GM12865 (cell line): ENCODE measurements around the gene PLVAP.

Experiments
- DNase-seq: peaks from one replicate; pipeline ENCODE4 v3.0.0; 2010; ENCODE audit warnings: low read depth
- H3K4me3 ChIP-seq: 2 replicates; pipeline ENCODE4 v1.5.1; 2011; ENCODE audit warnings: mild to moderate bottlenecking, low read depth, low read length, control low read depth
- CTCF ChIP-seq: IDR thresholded peaks from 2 replicates; pipeline ENCODE4 v1.5.1; 2011; ENCODE audit warnings: low read length, control low read depth, low read depth, inconsistent platforms; ENCODE audit not compliant: insufficient read depth; ENCODE audit errors: missing control alignments

The PLVAP gene

DNA sequence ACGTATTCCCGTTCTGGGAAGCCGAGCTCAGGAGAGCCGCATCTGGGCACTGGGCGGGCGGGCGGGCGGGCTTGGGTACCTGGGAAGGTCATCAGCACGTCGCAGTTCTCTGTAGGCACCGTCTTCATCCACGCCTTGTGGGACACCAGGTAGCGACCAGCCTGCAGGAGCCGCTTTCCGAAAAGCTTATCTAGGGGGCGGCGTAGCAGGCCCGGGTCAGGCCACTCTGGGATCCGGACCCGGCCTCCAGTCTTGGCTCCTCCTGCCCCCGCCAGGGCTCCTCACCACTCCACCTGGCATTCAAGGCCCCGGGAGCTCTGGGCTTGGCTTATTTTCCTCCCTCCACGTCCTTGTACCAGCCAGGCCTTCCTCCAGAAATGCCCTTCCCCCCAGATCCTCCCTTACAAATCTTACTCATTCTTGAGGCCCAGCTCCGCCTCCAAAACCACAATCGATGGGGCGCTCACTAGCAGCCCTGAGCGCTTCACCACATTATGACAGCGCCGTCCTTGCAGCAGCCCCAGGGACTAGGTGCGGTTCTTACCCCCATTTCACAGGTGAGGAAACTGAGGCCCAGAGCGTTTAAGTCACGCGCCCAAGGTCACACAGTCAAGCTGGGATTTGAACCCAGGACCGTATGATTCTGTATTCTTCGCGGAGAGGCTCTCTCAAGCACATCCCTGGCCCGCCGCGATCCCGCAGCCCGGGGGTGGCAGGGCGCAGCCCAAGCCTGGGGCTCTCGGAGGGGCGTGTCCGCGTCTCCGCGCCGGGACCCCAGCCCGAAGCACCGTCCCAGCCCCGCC is 43.3 kb downstream of the PLVAP start:
- H3K4me3 ChIP-seq: peak overlapping the region; percentile 69
- TF ChIP-seq CTCF: no peak
- DNase-seq: peak; percentile 86

GRCh38 chr19:17332677-17333581 is 44.2 kb downstream of the PLVAP start:
- no peak overlapping the region for H3K4me3 ChIP-seq
- DNase-seq: peak; percentile 71
- TF ChIP-seq CTCF: no peak

GRCh38 chr19:17332360-17332676 is 44.8 kb downstream of the PLVAP start:
- H3K4me3 ChIP-seq: no peak overlapping the region
- no peak for DNase-seq
- TF ChIP-seq CTCF: no peak

DNA sequence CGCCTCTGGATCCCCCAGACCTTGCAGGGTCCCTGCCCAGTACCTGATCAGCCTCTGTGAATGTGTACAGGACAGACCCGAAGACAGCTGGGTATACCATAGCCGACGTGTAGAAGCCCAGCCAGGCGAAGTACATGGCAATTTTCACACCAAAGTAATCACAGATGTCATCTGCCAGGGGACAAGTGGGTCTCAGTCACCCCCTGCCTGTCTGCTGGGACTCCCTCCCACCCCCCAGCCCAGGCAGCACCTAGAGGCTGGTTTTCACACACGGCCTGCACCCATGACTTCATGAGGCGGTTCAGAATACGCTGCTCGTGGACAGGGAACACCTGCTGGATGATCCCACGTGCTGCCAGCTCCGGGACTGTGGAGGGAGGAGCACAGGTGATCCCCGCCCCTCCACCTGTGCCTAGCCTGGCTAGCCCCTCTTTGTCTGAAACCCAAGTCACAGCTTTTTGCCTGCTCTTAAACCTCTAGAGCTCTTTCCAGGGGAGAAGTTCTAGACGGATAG is 46.0 kb downstream of the PLVAP start:
- DNase-seq: no peak
- no peak overlapping the region for H3K4me3 ChIP-seq
- no peak for TF ChIP-seq CTCF

DNA sequence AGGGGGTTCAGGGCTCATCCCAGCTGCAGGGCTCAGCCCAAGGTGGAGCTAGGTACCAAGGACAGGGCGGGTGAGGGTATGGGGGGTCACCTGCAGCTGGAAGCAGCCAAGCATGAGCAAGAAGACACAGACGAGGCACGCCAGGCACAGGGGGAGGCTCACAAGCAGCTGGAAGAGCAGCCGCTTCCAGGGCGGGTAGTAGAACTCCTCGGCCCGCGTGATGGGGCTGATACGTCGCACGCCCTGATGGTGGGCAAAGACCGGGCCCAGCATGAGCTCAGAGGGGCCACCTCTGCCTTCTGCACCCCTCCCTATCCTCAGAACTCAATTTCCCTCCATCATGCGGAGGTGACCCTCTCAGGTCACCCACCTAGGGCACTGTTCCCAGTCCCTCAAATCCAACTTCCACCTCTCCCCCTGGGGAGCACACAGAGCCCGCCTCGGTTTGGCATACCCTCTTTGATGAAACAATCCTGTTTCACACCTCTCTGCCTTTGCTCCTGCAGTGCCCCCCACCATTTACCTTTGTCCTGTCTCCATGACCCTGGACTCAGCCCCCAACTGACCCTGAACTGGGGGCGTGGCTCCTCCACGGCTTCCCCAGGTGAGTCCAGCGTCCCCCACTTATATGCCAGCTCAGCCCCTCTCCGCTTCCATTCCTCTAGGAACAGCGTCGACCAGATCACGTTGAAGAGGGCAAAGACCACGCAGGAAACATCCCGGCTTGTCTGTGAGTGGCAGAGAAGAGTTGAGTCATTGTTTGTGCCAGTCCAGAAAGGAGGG is 46.7 kb downstream of the PLVAP start:
- H3K4me3 ChIP-seq: no peak overlapping the region
- DNase-seq: no peak
- no peak for TF ChIP-seq CTCF

- H3K4me3 ChIP-seq: no peak overlapping the region
Observed at GRCh38 chr19:17329366-17330261, 47.5 kb downstream of the PLVAP start.

More at GRCh38 chr19:17329366-17330261, 47.5 kb downstream of the PLVAP start:
- no peak for TF ChIP-seq CTCF
- DNase-seq: no peak
